ENCODE results near the gene SELENON.

GRCh38 chr1:25804244-25804963 lies 4.4 kb downstream of the SELENON start:
- no peak for TF ChIP-seq POLR2A (IDR thresholded peaks at IDR 0.05)
- TF ChIP-seq CTCF (IDR thresholded peaks at IDR 0.05 in 8 of 11, conservative IDR thresholded peaks at IDR 0.05 in 3 of 11) = no peak
